K562 (cell line): ENCODE results near the gene DUSP9. TPM values are rescaled to one million over a fixed set of nuclear protein-coding genes. Genes with fewer than 3 reads are reported as not detected.

ENCODE experiments used
- CHD4 ChIP-seq: fragments of 200-600 bp; sonication (generic); IDR thresholded peaks from 3 replicates; pipeline ENCODE4 v1.6.1; 2012; ENCODE audit warnings: low read depth, mild to moderate bottlenecking, mixed read lengths, low read length, inconsistent platforms; ENCODE audit not compliant: insufficient read depth, insufficient replicate concordance, poor library complexity, severe bottlenecking
- CREB1 ChIP-seq, 2 experiments: sonication (generic) in 1 of 2; formaldehyde crosslinking in 1 of 2; IDR thresholded peaks; 2 replicates each; pipeline versions ENCODE4 v1.6.1 to v1.8.0; 2012 to 2022; ENCODE audit warnings: inconsistent platforms in 1 of 2, mild to moderate bottlenecking in 1 of 2, missing genetic modification reagents in 1 of 2, moderate library complexity in 1 of 2
- DEAF1 ChIP-seq: fragments of 450-650 bp; formaldehyde crosslinking; IDR thresholded peaks from 2 replicates; pipeline ENCODE4 v1.4.0; 2020; ENCODE audit warnings: mild to moderate bottlenecking, moderate library complexity
- DIDO1 ChIP-seq: fragments of 450-650 bp; IDR thresholded peaks from 2 replicates; pipeline ENCODE4 v1.6.1; 2016; ENCODE audit warnings: low read depth, missing biosample characterization, missing genetic modification characterization
- E2F4 ChIP-seq: sonication (generic); formaldehyde crosslinking; IDR thresholded peaks from 2 replicates; pipeline ENCODE4 v1.8.0; 2022; ENCODE audit warnings: mild to moderate bottlenecking, low read depth, missing genetic modification reagents
- FIP1L1 ChIP-seq: fragments of 200-400 bp; formaldehyde crosslinking; IDR thresholded peaks from 2 replicates; pipeline ENCODE4 v1.6.1; 2018; ENCODE audit warnings: mild to moderate bottlenecking, low read depth, low read length; ENCODE audit not compliant: poor library complexity, severe bottlenecking
- FOXP1 ChIP-seq: sonication (generic); formaldehyde crosslinking; IDR thresholded peaks from 2 replicates; pipeline ENCODE4 v1.8.0; 2022; ENCODE audit warnings: mild to moderate bottlenecking, missing genetic modification reagents
- HNRNPUL1 ChIP-seq: fragments of 200-400 bp; formaldehyde crosslinking; IDR thresholded peaks from 2 replicates; pipeline ENCODE4 v1.6.1; 2017; ENCODE audit warnings: low read length
- L3MBTL2 ChIP-seq: fragments of 450-650 bp; IDR thresholded peaks from 2 replicates; pipeline ENCODE4 v1.6.1; 2016; ENCODE audit warnings: mild to moderate bottlenecking, moderate library complexity
- MAZ ChIP-seq, 2 experiments: fragments of 450-650 bp in 1 of 2; sonication (generic) in 1 of 2; formaldehyde crosslinking; IDR thresholded peaks in 1 of 2; conservative IDR thresholded peaks in 1 of 2; 2 replicates each; pipeline versions ENCODE4 v1.4.0 to v1.5.0; 2020; ENCODE audit warnings: mild to moderate bottlenecking in 1 of 2, missing genetic modification reagents in 1 of 2
- POU5F1 ChIP-seq: fragments of 150-350 bp; IDR thresholded peaks from 2 replicates; pipeline ENCODE4 v1.6.1; 2014; ENCODE audit warnings: borderline replicate concordance, low read length, low read depth, mild to moderate bottlenecking; ENCODE audit not compliant: partially characterized antibody
- SMAD4 ChIP-seq: fragments of 250-450 bp; sonication (Bioruptor Pico); conservative IDR thresholded peaks from 2 replicates; pipeline ENCODE4 v1.8.0; 2021; ENCODE audit warnings: inconsistent platforms, mild to moderate bottlenecking, moderate library complexity
- SNIP1 ChIP-seq: fragments of 450-650 bp; IDR thresholded peaks from 2 replicates; pipeline ENCODE4 v1.7.1; 2017; ENCODE audit warnings: low read depth, mild to moderate bottlenecking
- SPI1 ChIP-seq: IDR thresholded peaks from 2 replicates; pipeline ENCODE4 v1.6.1; 2011; ENCODE audit warnings: low read depth, low read length, control low read depth, borderline replicate concordance
- ZBTB7A ChIP-seq: IDR thresholded peaks from 2 replicates; pipeline ENCODE4 v1.6.1; 2011; ENCODE audit warnings: low read depth, mild to moderate bottlenecking, low read length, moderate library complexity, borderline replicate concordance; ENCODE audit not compliant: control insufficient read depth
- ZNF143 ChIP-seq: sonication (generic); formaldehyde crosslinking; IDR thresholded peaks from 2 replicates; pipeline ENCODE4 v1.9.0; 2022; ENCODE audit warnings: mild to moderate bottlenecking, missing genetic modification reagents
- ZNF316 ChIP-seq: fragments of 450-650 bp; IDR thresholded peaks from 2 replicates; pipeline ENCODE4 v1.6.1; 2016
- ZNF778 ChIP-seq: fragments of 450-650 bp; formaldehyde crosslinking; IDR thresholded peaks from 2 replicates; pipeline ENCODE4 v1.4.0; 2020; ENCODE audit warnings: mild to moderate bottlenecking, moderate library complexity
- ZSCAN29 ChIP-seq: fragments of 450-650 bp; IDR thresholded peaks from 2 replicates; pipeline ENCODE4 v1.6.1; 2017
- polyA plus RNA-seq, 8 experiments: library from polyadenylated mRNA; depleted of rRNA in 4 of 8; stranded (reverse) in 5 of 8; unstranded in 3 of 8; fragments of >200 nt; fragmentation: Nextera tagmentation in 2 of 8; fragmentation: Illumina TruSeq in 1 of 8; extraction: Ambion mirVana in 2 of 8; extraction: Trizol in 1 of 8; gene quantifications; 2 replicates each; pipeline versions ENCODE4 v1.2.1 to v1.2.3, GENCODE V29; 2011 to 2014; ENCODE audit warnings: inconsistent platforms in 1 of 8, missing spikeins in 1 of 8
- total RNA-seq, 7 experiments: library from RNA; depleted of rRNA in 6 of 7; stranded (reverse); fragments of >200 nt in 6 of 7; fragmentation: Illumina TruSeq in 2 of 7; extraction: Trizol in 2 of 7; gene quantifications; 2 replicates each; pipeline versions ENCODE4 v1.2.1 to v1.2.3, GENCODE V29; 2011 to 2021; ENCODE audit warnings: low replicate concordance in 1 of 7
- TF ChIP-seq, protein P1 (sequence below): sonication (generic); formaldehyde crosslinking; IDR thresholded peaks from 2 replicates; pipeline ENCODE4 v1.8.0; 2023; ENCODE audit warnings: mild to moderate bottlenecking, missing genetic modification reagents

DUSP9 gene
- total and polyA plus RNA-seq, 9 of the 15 experiments (the other 6 are each of a cell fraction or from before 2014, with no cell fraction given), result 0.11 to 14.1 (median 5.5) TPM

- TF ChIP-seq SMAD4 (CRISPR knock-in tag) (0 out of 2 replicates have a peak, but pooled peaks have one; percentile 22), SNIP1 (peak; percentile 72; the same call in 1 of the 2 replicates), POU5F1 (no peak), ZNF143 (CRISPR knock-in tag) (0 out of 2 replicates have a peak, but pooled peaks have one; percentile 54), MAZ (CRISPR knock-in tag; conservative IDR thresholded peaks at IDR 0.05 in 1 of 2, IDR thresholded peaks at IDR 0.05 in 1 of 2) (peak; percentile 39 to 88; a peak in 3 of 4 replicates), ZNF316 (no peak), HNRNPUL1 (no peak), L3MBTL2 (peak; percentile 86), ZSCAN29 (0 out of 2 replicates have a peak, but pooled peaks have one; percentile 41), E2F4 (peak; percentile 77; the same call in 1 of the 2 replicates), FIP1L1 (peak; percentile 28), CREB1 (IDR thresholded peaks at IDR 0.05) (no peak), CREB1 (CRISPR knock-in tag; IDR thresholded peaks at IDR 0.05) (peak; percentile 59; the same call in 1 of the 2 replicates), ZBTB7A (peak; percentile 33; the same call in 1 of the 2 replicates), SPI1 (no peak), ZNF778 (CRISPR knock-in tag) (no peak), DIDO1 (tag) (no peak), FOXP1 (CRISPR knock-in tag) (peak; percentile 97), CHD4 (no peak), DEAF1 (CRISPR knock-in tag) (peak; percentile 32; the same call in 1 of the 2 replicates)
- TF ChIP-seq, protein P1, sequence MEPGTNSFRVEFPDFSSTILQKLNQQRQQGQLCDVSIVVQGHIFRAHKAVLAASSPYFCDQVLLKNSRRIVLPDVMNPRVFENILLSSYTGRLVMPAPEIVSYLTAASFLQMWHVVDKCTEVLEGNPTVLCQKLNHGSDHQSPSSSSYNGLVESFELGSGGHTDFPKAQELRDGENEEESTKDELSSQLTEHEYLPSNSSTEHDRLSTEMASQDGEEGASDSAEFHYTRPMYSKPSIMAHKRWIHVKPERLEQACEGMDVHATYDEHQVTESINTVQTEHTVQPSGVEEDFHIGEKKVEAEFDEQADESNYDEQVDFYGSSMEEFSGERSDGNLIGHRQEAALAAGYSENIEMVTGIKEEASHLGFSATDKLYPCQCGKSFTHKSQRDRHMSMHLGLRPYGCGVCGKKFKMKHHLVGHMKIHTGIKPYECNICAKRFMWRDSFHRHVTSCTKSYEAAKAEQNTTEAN (CRISPR knock-in tag), result 0 out of 2 replicates have a peak, but pooled peaks have one; percentile 64
Observed at GRCh38 chrX:153609917-153610835, 36.8 kb upstream of the DUSP9 start (continued).
